Naive thymus-derived CD4-positive, alpha-beta T cell (primary cell): ENCODE data around the gene DDAH1. TPM values are rescaled to one million over a fixed set of nuclear protein-coding genes. Genes with fewer than 3 reads are reported as not detected.

ENCODE experiments used
- ATAC-seq: fragments of 150-1000 bp; cut with Tn5 transposase; 2 replicates; pipeline ENCODE4 v1.10.0; 2021; ENCODE audit warnings: mild to moderate bottlenecking, moderate library complexity
- CTCF ChIA-PET: fragments of 350-600 bp; sonication (Branson Sonifier 250); formaldehyde crosslinking; loops from one replicate; lab custom pipeline; 2021; ENCODE audit warnings: antibody characterized with exemption; lab: Charles Lee
- POLR2A ChIA-PET: fragments of 350-600 bp; sonication (Branson Sonifier 250); formaldehyde crosslinking; loops from one replicate; lab custom pipeline; 2021; ENCODE audit warnings: antibody characterized with exemption, inconsistent platforms; lab: Charles Lee
- DNase-seq, 9 donors: peaks; one replicate each; pipeline versions ENCODE4 v3.0.0 to v3.0.0-alpha.2; 2020 to 2022; ENCODE audit warnings: mixed read lengths in 1 of 9
- H3K27ac ChIP-seq: one replicate; pipeline ENCODE4 v1.7.0; 2013; ENCODE audit warnings: mild to moderate bottlenecking, low read depth, low read length, moderate library complexity
- H3K27me3 ChIP-seq, 2 donors: one replicate each; pipeline ENCODE4 v1.7.0; 2013; ENCODE audit warnings: low read length in 2 of 2, mild to moderate bottlenecking in 2 of 2, moderate library complexity in 2 of 2; ENCODE audit not compliant: control insufficient read depth in 2 of 2, insufficient read depth in 2 of 2
- H3K36me3 ChIP-seq, 3 experiments: 1 replicate in 2 of 3; 2 replicates in 1 of 3; pipeline ENCODE4 v1.7.0; 2013; ENCODE audit warnings: low read length in 3 of 3, mild to moderate bottlenecking in 3 of 3, moderate library complexity in 1 of 3; ENCODE audit not compliant: insufficient read depth in 3 of 3, control insufficient read depth in 2 of 3
- H3K4me1 ChIP-seq, 2 donors: one replicate each; pipeline ENCODE4 v1.7.0; 2013; ENCODE audit warnings: low read length in 2 of 2, mild to moderate bottlenecking in 2 of 2, moderate library complexity in 1 of 2; ENCODE audit not compliant: control insufficient read depth in 2 of 2, insufficient read depth in 2 of 2
- H3K4me3 ChIP-seq: 2 replicates; pipeline ENCODE4 v1.7.0; 2013; ENCODE audit warnings: mild to moderate bottlenecking, low read length
- H3K9me3 ChIP-seq, 3 experiments: 1 replicate in 2 of 3; 2 replicates in 1 of 3; pipeline ENCODE4 v1.7.0; 2013; ENCODE audit warnings: low read length in 3 of 3; ENCODE audit not compliant: control insufficient read depth in 2 of 3
- H3K27ac Mint-ChIP-seq, 9 donors: one replicate each; pipeline ENCODE4 v1.8.0; 2020 to 2022; ENCODE audit warnings: mixed read lengths in 9 of 9, mild to moderate bottlenecking in 8 of 9, moderate library complexity in 5 of 9, inconsistent platforms in 2 of 9
- H3K27me3 Mint-ChIP-seq, 5 donors: one replicate each; pipeline ENCODE4 v1.8.0; 2021 to 2022; ENCODE audit warnings: mixed read lengths in 5 of 5, mild to moderate bottlenecking in 1 of 5
- H3K36me3 Mint-ChIP-seq, 5 donors: one replicate each; pipeline ENCODE4 v1.8.0; 2020 to 2022; ENCODE audit warnings: mixed read lengths in 5 of 5, mild to moderate bottlenecking in 3 of 5, inconsistent platforms in 1 of 5
- H3K4me1 Mint-ChIP-seq, 7 donors: one replicate each; pipeline ENCODE4 v1.8.0; 2020 to 2022; ENCODE audit warnings: mixed read lengths in 7 of 7, mild to moderate bottlenecking in 3 of 7, inconsistent platforms in 1 of 7
- H3K4me3 Mint-ChIP-seq, 10 donors: one replicate each; pipeline ENCODE4 v1.8.0; 2020 to 2022; ENCODE audit warnings: mild to moderate bottlenecking in 10 of 10, mixed read lengths in 10 of 10, moderate library complexity in 6 of 10, inconsistent platforms in 2 of 10
- H3K9me3 Mint-ChIP-seq, 11 donors: one replicate each; pipeline ENCODE4 v1.8.0; 2020 to 2022; ENCODE audit warnings: mixed read lengths in 11 of 11, mild to moderate bottlenecking in 4 of 11, inconsistent platforms in 1 of 11, moderate library complexity in 1 of 11
- intact Hi-C, 2 donors: fragments of 100-400 bp; cut with micrococcal nuclease; formaldehyde crosslinking; loops; one replicate each; pipeline ENCODE4 v1.15.1; 2023
- polyA plus RNA-seq, 2 donors: library from polyadenylated mRNA; unstranded; fragments of 300-500 nt; fragmentation: Illumina TruSeq; gene quantifications; one replicate each; pipeline ENCODE4 v1.2.3, GENCODE V29; 2021
- total RNA-seq, 6 experiments: library from RNA in 5 of 6; stranded (reverse) in 5 of 6; gene quantifications; 1 replicate in 5 of 6; 2 replicates in 1 of 6; pipeline ENCODE4 v1.2.3 and lab custom pipeline; 2021 to 2026

Gene DDAH1
- total and polyA plus RNA-seq, 7 experiments from 2014 or later, result 0.08 TPM; not detected in 6

DNA sequence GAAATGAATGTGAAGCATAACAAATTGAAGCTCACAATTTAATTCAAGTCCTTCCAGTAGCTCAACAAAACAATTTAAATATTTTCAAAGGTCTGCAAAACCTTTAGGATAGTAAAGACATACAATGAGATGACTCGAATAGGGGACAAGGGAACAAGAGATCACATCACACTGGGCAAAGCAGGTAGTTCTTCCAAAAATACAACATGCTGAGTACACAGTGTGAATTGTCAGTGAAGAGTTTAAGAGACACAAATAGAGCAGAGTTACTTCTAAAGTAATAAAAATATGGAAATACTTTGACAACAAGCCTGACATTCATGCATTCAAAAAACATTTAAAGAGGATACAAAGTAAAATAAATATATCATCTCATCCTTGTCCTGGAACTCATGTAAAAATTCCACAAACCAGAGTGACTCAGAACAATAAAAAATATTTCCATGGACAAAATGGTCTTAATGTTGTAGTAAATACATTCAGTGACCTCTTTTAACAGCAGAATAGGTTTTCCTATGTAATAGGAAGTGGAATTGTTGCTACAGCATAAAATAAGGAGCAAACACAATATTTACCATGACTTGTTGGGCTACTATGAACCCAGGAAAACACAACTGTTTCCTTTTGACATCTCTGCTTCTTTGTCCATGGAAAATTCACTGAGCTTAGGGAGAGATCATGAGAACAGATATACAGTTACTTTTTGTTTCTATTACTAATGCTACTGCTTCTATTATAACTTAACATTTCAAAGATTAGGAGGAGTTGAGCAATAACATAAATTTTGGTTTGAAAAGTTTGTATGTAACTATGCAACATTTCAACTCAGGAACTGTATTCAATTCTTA is 104.9 kb downstream of the DDAH1 start:
- no peak overlapping the region for H3K27ac ChIP-seq
- intact Hi-C loops, result no loop called here
- DNase-seq, result no peak
- no peak for ATAC-seq
- H3K27ac Mint-ChIP-seq, result no peak overlapping the region
- ChIA-PET POLR2A (no interaction called here), CTCF (no interaction called here)
- no peaks in the 10 kb centered on the region for H3K9me3 ChIP-seq
- no peaks in the 10 kb centered on the region for H3K4me1 Mint-ChIP-seq
- H3K9me3 Mint-ChIP-seq, result peaks cover 0 to 4% (median 0%) of the 10 kb centered on the region in 11 donors
- H3K4me3 ChIP-seq, result no peak overlapping the region
- H3K36me3 Mint-ChIP-seq, result no peaks in the 10 kb centered on the region
- H3K4me1 ChIP-seq, result no peaks in the 10 kb centered on the region
- H3K4me3 Mint-ChIP-seq, result no peak overlapping the region
- peaks cover 0 to 19% (median 0%) of the 10 kb centered on the region in 5 donors for H3K27me3 Mint-ChIP-seq
- no peaks in the 10 kb centered on the region for H3K27me3 ChIP-seq
- H3K36me3 ChIP-seq, result no peaks in the 10 kb centered on the region

DNA sequence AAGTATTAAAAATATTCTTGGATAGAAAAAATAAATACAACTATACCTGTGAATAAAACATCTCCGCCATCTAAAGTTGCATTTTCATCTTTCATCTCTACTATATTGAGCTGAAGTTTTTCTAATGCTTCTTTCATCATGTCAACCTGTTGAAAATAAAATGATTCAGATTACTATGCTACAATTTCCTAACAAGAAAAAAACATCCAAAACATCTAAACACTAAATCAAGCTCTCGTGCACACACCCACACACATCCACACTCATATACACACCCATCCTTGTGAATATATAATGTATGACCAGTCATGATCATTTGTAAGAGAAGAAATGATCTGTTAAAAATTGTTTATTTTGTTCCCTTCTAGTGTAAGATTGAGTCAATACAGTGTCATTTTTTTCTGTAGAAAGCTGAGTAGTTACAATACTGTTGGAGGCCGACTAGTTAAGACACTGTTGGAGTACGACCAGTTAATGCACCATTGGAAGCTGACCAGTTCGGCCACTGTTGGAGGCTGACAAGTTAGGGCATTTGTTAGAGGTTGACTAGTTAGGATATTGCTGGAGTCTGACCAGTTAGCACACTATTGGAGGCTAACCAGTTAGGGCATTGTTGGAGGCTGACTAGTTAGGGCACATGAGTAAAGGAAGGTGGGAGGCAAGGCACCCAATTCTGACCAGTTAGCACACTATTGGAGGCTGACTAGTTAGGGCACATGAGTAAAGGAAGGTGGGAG is 106.1 kb downstream of the DDAH1 start:
- POLR2A ChIA-PET, result no interaction called here
- CTCF ChIA-PET, result no interaction called here
- peaks cover 0 to 4% (median 0%) of the 10 kb centered on the region in 11 donors for H3K9me3 Mint-ChIP-seq

DNA sequence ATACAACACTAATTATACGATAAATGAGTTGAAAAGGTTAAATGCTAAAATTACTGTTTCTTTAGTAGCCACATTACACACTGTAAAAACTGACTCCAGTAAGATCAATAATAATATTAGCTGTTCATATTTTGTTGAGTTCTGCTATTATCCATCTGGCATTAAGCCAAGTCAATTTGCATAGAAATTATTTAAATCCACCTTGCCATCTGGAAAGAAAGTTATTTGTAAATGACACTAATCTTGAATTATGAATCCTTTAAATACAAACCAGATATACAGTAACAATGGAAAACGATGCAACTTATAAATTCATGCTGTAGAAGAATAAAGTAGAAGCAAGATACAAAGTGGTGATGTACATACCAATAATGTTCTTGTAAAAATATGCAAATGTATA is 107.1 kb downstream of the DDAH1 start:
- no peaks in the 10 kb centered on the region for H3K4me1 Mint-ChIP-seq

More for the DNA sequence above, 106.1 kb downstream of the DDAH1 start:
- peaks cover 0 to 23% (median 0%) of the 10 kb centered on the region in 5 donors for H3K27me3 Mint-ChIP-seq
- H3K27ac Mint-ChIP-seq, result no peak overlapping the region
- H3K4me3 Mint-ChIP-seq, result no peak overlapping the region
- H3K36me3 Mint-ChIP-seq, result no peaks in the 10 kb centered on the region
- Histone ChIP-seq H3K4me3 (no peak overlapping the region), H3K27ac (no peak overlapping the region), H3K27me3 (no peaks in the 10 kb centered on the region), H3K9me3 (no peaks in the 10 kb centered on the region), H3K36me3 (no peaks in the 10 kb centered on the region), H3K4me1 (no peaks in the 10 kb centered on the region)
- no peaks in the 10 kb centered on the region for H3K4me1 Mint-ChIP-seq
- intact Hi-C loops, result no loop called here
- DNase-seq, result no peak
- no peak for ATAC-seq

DNA sequence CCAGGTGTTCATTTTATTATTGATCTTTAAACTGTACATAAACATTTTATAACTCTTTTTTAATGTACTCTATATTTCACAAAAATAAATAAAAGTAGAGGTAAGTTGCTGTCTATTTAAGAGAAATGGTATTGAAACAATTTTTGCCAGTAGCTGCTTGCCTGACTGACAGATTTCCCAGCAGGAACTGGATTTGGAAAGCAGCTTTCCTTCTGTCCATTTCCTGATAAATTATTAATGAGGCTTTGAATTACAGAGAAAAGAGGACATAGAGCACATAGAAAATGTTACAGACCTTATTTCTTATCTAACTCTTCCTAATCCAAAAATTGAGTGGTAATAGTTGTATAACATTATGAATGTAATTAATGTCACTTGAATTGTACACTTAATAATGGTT is 108.8 kb downstream of the DDAH1 start:
- POLR2A ChIA-PET, result no interaction called here

More for the DNA sequence above, 107.1 kb downstream of the DDAH1 start:
- Mint-ChIP-seq H3K4me3 (no peak overlapping the region), H3K27me3 (peaks cover 0 to 19% (median 0%) of the 10 kb centered on the region in 5 donors), H3K36me3 (no peaks in the 10 kb centered on the region), H3K27ac (no peak overlapping the region), H3K9me3 (peaks cover 0 to 4% (median 0%) of the 10 kb centered on the region in 11 donors)
- intact Hi-C loops, result no loop called here
- CTCF ChIA-PET, result no interaction called here
- ATAC-seq, result no peak
- Histone ChIP-seq H3K4me3 (no peak overlapping the region), H3K27me3 (no peaks in the 10 kb centered on the region), H3K4me1 (no peaks in the 10 kb centered on the region), H3K27ac (no peak overlapping the region), H3K36me3 (no peaks in the 10 kb centered on the region), H3K9me3 (no peaks in the 10 kb centered on the region)
- DNase-seq, result no peak
- POLR2A ChIA-PET, result no interaction called here

GRCh38 chr1:85352055-85352454 is 112.9 kb downstream of the DDAH1 start:
- Mint-ChIP-seq H3K27ac (no peak overlapping the region), H3K36me3 (no peaks in the 10 kb centered on the region), H3K9me3 (peaks cover 0 to 3% (median 0%) of the 10 kb centered on the region in 11 donors), H3K4me3 (no peak overlapping the region), H3K27me3 (peaks cover 0 to 9% (median 0%) of the 10 kb centered on the region in 5 donors), H3K4me1 (no peaks in the 10 kb centered on the region)
- CTCF ChIA-PET, result no interaction called here
- no peak overlapping the region for H3K27ac ChIP-seq
- intact Hi-C loops, result no loop called here
- no peak overlapping the region for H3K4me3 ChIP-seq
- ATAC-seq, result no peak
- no peaks in the 10 kb centered on the region for H3K36me3 ChIP-seq
- no peaks in the 10 kb centered on the region for H3K27me3 ChIP-seq
- no peaks in the 10 kb centered on the region for H3K9me3 ChIP-seq
- no peaks in the 10 kb centered on the region for H3K4me1 ChIP-seq
- DNase-seq, result no peak
- POLR2A ChIA-PET, result no interaction called here

More for the DNA sequence above, 108.8 kb downstream of the DDAH1 start:
- H3K4me3 ChIP-seq, result no peak overlapping the region
- ATAC-seq (no peak), DNase-seq (no peak)
- intact Hi-C loops, result no loop called here
- H3K9me3 ChIP-seq, result no peaks in the 10 kb centered on the region
- H3K27me3 ChIP-seq, result no peaks in the 10 kb centered on the region
- H3K9me3 Mint-ChIP-seq, result peaks cover 0 to 4% (median 0%) of the 10 kb centered on the region in 11 donors
- H3K27ac ChIP-seq, result no peak overlapping the region
- H3K36me3 Mint-ChIP-seq, result no peaks in the 10 kb centered on the region
- CTCF ChIA-PET, result no interaction called here
- peaks cover 0 to 9% (median 0%) of the 10 kb centered on the region in 5 donors for H3K27me3 Mint-ChIP-seq
- H3K4me1 Mint-ChIP-seq, result no peaks in the 10 kb centered on the region
- no peak overlapping the region for H3K4me3 Mint-ChIP-seq
- no peaks in the 10 kb centered on the region for H3K4me1 ChIP-seq
- no peaks in the 10 kb centered on the region for H3K36me3 ChIP-seq
- no peak overlapping the region for H3K27ac Mint-ChIP-seq

- no peaks in the 10 kb centered on the region for H3K4me1 Mint-ChIP-seq
Observed at GRCh38 chr1:85351202-85351828, 113.6 kb downstream of the DDAH1 start.

More at GRCh38 chr1:85351202-85351828, 113.6 kb downstream of the DDAH1 start:
- H3K36me3 Mint-ChIP-seq, result no peaks in the 10 kb centered on the region
- H3K27ac Mint-ChIP-seq, result no peak overlapping the region
- CTCF ChIA-PET, result interaction anchor here (0.5 kb wide), 1 partner anchor 101 kb away, joined by 3 read pairs; no protein-coding TSS in a partner anchor
- H3K4me1 ChIP-seq, result no peaks in the 10 kb centered on the region
- H3K27me3 Mint-ChIP-seq, result peaks cover 0 to 9% (median 0%) of the 10 kb centered on the region in 5 donors
- intact Hi-C loops, result no loop called here
- no peaks in the 10 kb centered on the region for H3K36me3 ChIP-seq
- H3K27ac ChIP-seq, result no peak overlapping the region
- no peaks in the 10 kb centered on the region for H3K27me3 ChIP-seq
- no peak overlapping the region for H3K4me3 ChIP-seq
- DNase-seq (no peak), ATAC-seq (no peak)
- POLR2A ChIA-PET, result no interaction called here
- H3K9me3 Mint-ChIP-seq, result peaks cover 0 to 3% (median 0%) of the 10 kb centered on the region in 11 donors
- H3K4me3 Mint-ChIP-seq, result no peak overlapping the region
- no peaks in the 10 kb centered on the region for H3K9me3 ChIP-seq
